Measurements from ENCODE around the gene WDR18. TPM values are rescaled to one million over a fixed set of nuclear protein-coding genes. Genes with fewer than 3 reads are reported as not detected.
A peak's percentile ranks its signal among the peaks of the same experiment; 100 is the strongest.
"Not testable (repeated sequence)": the region's sequence is repeated elsewhere in the genome, so short reads cannot be mapped to it uniquely, and the experiment has no call there.

WDR18 gene
- total RNA-seq, 1 donor from 2014 or later, result 19.4 TPM

DNA sequence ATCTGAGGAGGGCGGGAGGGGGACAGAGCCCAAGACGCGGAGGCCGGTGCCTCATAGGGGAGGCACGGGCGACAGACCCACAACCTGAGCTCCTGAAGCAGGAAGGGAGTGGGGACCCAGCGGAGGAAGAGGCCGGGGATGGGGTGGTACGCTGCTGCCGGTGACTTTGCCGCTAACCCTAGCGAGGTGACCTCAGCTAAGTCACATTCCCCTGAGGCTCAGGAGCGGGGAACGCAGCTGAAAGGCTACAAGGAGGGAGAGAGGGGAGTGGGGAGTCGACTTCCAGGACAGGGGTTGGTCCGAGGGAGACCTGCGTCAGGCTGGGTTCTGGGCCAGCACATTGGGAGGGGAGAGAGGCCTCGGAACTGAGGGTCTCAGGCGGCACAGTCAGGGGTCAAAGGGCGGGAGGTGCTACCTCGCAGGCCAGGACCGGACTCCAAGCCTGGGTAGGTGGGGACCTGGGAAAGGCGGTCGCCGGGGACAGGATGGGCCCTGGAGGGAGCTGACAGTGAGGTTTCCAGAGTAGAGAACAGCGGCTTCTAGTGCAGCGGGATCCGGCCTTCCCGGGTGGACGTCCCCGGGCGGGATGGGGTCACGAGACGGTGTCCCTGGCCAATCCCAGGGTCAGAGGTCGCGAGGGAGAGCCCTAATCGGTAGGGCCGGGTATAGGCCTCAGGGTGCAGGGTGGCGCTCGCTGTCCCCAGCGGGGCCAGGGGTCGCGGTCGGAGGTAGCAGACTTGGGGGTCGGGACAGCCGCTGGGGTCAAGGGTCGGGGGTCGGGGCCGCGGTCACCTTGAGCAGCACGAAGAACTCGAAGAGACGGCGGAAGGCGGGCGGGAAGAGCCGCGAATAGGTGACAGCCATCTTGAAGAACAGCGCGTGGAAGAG lies 36.1 kb downstream of the WDR18 start:
- Histone ChIP-seq H3K27ac (replicated peaks) (peak overlapping the region; percentile 96), H3K4me1 (peaks cover 77% of the 10 kb centered on the region)

DNA sequence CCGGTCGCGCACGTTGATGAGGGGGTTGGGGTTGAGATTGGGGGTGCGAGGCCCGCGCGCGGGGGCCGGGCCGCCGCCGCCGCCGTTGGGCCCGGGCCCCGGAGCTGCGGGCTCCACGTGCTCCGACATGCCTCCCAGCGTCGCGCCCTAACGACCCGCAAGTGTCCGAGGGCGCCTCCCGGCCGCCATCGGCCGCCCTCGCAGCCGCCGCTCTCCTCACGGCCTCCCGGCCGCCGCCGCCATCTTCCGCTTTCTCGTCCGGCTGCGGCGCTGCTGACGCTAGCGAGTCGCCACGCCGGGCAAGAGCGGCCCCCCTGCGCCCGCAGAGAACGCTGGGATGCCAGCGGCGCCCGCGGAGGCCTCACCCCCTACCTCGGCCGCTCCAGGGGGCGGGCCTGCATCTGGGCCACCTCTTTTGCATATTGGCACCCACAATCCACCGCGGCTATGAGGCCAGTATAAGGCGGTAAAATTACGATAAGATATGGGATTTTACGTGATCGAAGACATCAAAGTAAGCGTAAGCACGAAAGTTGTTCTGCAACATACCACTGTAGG lies 36.8 kb downstream of the WDR18 start, which contains the start of gene TMEM259:
Gene TMEM259, minus strand, starts transcription at position 256 of the 558 bp plus-strand sequence. Its CDS starts 127 bp downstream, at position 129.
- peak; percentile 97 for DNase-seq
- Histone ChIP-seq H3K4me3 (peak within 1 kb of the TSS; percentile 89), H3K4me1 (peaks cover 74% of the 10 kb centered on the region), H3K27ac (replicated peaks) (peak within 1 kb of the TSS; percentile 96), H3K36me3 (no peaks in the 10 kb centered on the region), H3K9me3 (replicated peaks) (no peaks in the 10 kb centered on the region), H3K27me3 (ENCODE audit: low read depth) (no peaks in the 10 kb centered on the region)
- TF ChIP-seq, protein P1, sequence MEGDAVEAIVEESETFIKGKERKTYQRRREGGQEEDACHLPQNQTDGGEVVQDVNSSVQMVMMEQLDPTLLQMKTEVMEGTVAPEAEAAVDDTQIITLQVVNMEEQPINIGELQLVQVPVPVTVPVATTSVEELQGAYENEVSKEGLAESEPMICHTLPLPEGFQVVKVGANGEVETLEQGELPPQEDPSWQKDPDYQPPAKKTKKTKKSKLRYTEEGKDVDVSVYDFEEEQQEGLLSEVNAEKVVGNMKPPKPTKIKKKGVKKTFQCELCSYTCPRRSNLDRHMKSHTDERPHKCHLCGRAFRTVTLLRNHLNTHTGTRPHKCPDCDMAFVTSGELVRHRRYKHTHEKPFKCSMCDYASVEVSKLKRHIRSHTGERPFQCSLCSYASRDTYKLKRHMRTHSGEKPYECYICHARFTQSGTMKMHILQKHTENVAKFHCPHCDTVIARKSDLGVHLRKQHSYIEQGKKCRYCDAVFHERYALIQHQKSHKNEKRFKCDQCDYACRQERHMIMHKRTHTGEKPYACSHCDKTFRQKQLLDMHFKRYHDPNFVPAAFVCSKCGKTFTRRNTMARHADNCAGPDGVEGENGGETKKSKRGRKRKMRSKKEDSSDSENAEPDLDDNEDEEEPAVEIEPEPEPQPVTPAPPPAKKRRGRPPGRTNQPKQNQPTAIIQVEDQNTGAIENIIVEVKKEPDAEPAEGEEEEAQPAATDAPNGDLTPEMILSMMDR (IDR thresholded peaks at IDR 0.05; ENCODE audit: borderline replicate concordance), result no peak
- intact Hi-C loops (cut with micrococcal nuclease), result no loop called here

More for the DNA sequence above, 36.1 kb downstream of the WDR18 start:
- Histone ChIP-seq H3K27me3 (ENCODE audit: low read depth) (no peaks in the 10 kb centered on the region), H3K9me3 (replicated peaks) (no peaks in the 10 kb centered on the region), H3K4me3 (peak overlapping the region; percentile 89), H3K36me3 (no peaks in the 10 kb centered on the region)
- no peak for DNase-seq
- TF ChIP-seq, protein P1 (IDR thresholded peaks at IDR 0.05; ENCODE audit: borderline replicate concordance), result no peak
- intact Hi-C loops (cut with micrococcal nuclease), result no loop called here

DNA sequence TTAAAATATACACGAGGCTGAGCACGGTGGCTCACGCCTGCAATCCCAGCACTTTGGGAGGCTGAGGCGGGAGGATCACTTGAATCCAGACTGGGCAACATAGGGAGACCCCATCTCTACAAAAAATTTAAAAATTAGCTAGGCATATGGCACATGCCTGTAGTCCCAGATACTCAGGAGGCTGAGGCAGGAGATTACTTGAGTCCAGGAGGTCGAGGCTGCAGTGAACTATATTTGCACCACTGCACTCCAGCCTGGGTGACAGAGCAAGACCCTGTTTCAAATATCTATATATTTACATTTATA lies 39.7 kb downstream of the WDR18 start:
- intact Hi-C loops (cut with micrococcal nuclease); H3K36me3 ChIP-seq; DNase-seq; H3K27me3 ChIP-seq (ENCODE audit: low read depth); H3K4me3 ChIP-seq; H3K9me3 ChIP-seq (replicated peaks): not testable (repeated sequence)
- Histone ChIP-seq H3K4me1 (peaks cover 74% of the 10 kb centered on the region), H3K27ac (replicated peaks) (peak overlapping the region; percentile 96)

DNA sequence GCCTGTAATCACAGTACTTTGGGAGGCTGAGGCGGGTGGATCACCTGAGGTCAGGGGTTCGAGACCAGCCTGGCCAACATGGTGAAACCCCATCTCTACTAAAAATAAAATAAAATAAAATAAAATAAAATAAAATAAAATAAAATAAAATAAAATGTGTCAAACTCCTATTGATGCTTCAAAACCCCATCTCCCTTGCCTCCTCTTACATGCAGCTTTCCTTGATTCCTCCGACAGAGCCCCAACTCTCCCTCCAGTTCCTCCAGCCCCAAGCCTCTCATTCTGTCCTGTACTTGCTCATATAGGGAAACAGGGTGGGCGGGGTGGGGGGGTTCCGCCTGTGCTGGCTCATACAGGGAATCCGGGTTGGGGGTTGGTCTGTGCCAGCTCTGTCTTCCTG lies 40.9 kb downstream of the WDR18 start:
- not testable (repeated sequence) for H3K9me3 ChIP-seq (replicated peaks); H3K4me3 ChIP-seq; DNase-seq; H3K36me3 ChIP-seq; H3K27me3 ChIP-seq (ENCODE audit: low read depth)
- peaks cover 69% of the 10 kb centered on the region for H3K4me1 ChIP-seq
- intact Hi-C loops (cut with micrococcal nuclease), result loop anchor here (5.0 kb wide), 1 partner anchor 77 kb away; the partner anchor contains the start of gene GPX4
- H3K27ac ChIP-seq (replicated peaks), result peak overlapping the region; percentile 94

DNA sequence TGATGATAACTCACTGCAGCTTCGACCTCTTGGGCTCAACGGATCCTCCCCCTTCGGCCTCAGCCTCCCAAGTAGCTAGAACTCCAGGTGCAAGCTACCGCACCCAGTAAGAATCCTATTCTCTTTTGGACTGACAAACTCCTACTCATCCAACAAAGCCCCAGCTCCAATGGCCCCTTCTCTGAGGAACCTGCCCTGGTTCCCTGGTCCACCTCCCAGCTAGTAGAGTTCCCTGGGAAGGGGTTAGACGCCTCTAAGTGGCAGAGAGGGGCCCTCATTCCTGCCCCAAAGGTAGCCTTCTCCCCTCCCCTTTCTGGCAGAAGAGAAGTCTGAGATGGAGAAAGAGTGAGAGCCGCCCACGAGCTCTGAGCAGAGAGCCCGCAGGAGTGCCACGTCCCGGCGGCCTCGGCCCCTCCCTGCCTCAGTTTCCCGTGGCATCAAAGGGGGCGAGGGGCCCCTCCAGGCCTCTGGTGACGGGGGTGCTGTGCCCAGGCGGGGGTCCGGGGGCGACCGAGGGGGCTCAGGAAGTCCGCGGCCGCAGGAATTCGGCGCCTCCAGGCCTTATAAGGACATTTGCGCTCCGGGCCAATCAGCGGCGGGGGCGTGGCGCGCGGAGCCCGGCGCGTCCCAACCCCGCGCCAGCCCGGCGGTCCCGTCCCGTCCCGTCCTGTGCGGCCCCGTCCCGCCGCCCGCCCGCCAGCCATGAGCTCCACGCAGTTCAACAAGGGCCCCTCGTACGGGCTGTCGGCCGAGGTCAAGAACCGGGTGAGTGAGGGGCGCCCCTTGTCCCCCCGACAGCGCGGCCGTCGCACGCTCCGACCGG lies 42.0 kb downstream of the WDR18 start, which contains the start of gene CNN2:
Gene CNN2, plus strand, starts transcription at position 649 of the 823 bp plus-strand sequence. Its CDS starts 54 bp downstream, at position 703.
- intact Hi-C loops (cut with micrococcal nuclease), result loop anchor here (5.0 kb wide), 1 partner anchor 76 kb away; the partner anchor contains the start of gene GPX4

More for the DNA sequence above, 42.0 kb downstream of the WDR18 start, which contains the start of gene CNN2:
- Histone ChIP-seq H3K27ac (replicated peaks) (peak within 1 kb of the TSS; percentile 94), H3K9me3 (replicated peaks) (no peaks in the 10 kb centered on the region), H3K4me1 (peaks cover 70% of the 10 kb centered on the region), H3K4me3 (peak within 1 kb of the TSS; percentile 84), H3K36me3 (no peaks in the 10 kb centered on the region), H3K27me3 (ENCODE audit: low read depth) (no peaks in the 10 kb centered on the region)
- TF ChIP-seq, protein P1 (IDR thresholded peaks at IDR 0.05; ENCODE audit: borderline replicate concordance), result no peak
- DNase-seq, result peak; percentile 84
